ENCODE measurements around the gene GNAT3. TPM values are rescaled to one million over a fixed set of nuclear protein-coding genes. Genes with fewer than 3 reads are reported as not detected.
A peak's percentile ranks its signal among the peaks of the same experiment; 100 is the strongest.

The GNAT3 gene
- total RNA-seq, 1 donor from 2014 or later, result not detected

GRCh38 chr7:80417211-80417793 lies 94.6 kb downstream of the GNAT3 start:
- no peak for DNase-seq (ENCODE audit: low read depth)

DNA sequence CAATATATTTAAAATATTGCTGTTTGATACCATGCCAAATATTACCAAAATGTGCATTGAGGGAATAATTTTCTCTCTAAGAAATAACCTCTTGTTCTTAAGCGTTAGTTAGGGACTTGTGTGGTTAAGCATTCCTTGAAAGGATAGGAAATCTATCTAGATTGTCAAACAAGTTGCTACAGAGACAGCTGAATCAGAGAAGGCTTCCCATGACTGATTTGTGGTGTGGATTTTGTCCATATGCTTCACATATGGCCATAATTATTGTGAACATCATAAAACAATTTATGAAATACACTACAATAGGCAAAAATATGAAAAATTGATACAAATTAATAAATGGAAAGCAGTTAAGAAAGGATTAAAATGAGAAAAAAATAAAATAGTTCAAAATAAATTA lies 96.3 kb downstream of the GNAT3 start:
- DNase-seq (ENCODE audit: low read depth), result no peak

DNA sequence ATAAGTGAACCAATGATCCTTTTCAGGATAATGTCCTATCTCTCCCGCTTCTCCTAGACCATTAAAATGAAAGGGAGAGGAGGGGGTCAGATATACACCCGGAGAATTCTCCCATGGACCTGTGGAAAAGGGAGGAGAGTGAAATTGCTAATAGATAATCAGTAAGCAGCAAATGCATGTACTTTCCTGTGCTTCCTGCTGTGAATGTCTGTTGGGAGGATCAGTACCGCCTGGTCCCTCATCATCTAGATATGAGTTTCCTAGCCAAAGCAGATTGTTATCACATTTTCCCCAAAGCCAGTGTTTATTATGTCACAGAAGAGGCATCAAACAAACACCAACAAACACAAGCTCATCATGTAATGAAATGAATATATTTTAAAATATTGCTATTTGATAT lies 96.8 kb downstream of the GNAT3 start:
- no peak for DNase-seq (ENCODE audit: low read depth)

DNA sequence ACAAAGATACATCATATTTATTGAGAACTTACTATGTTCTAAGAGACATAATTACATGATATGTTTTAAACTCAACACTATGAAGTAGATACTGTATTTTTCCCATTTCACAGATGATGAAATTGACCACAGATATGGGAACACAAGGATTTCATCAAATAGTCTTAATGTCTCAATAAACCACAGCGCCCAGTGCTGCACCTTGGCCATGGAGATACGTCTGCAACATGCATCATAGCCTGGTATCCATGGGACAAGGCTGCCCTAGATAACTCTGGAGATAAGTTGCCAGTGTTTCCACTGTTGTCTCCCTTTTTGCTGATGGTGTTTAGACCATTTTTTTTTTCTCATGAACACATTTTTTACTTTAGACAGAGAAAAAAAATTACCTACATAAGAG lies 97.5 kb downstream of the GNAT3 start:
- no peak for DNase-seq (ENCODE audit: low read depth)

DNA sequence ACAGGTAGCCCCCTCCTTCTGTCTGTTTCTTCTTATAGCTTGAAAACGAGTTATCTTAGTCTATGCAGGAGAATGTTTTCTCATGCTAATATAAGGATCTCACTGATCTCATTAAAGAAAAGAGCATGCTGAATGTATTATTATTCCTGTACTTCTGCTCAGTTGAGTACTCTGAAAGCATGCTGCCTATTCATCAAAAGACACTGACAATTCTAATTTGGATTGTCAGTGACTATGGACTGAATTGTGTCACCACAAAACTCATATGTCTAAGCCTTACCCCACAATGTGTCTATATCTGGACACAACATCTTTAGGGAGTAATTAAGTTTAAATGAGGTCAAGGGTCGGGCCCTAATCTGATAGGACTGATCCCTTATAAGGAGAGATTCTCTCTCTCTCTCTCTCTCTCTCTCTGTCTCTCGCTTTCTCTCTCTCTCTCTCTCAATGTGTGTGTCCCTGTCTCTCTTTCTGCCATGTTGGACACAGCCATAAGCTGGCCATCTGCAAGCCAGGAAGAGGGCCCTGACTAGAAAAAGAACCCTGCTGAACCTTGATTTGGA lies 98.4 kb downstream of the GNAT3 start:
- DNase-seq (ENCODE audit: low read depth), result no peak

GRCh38 chr7:80412842-80413241 lies 99.0 kb downstream of the GNAT3 start:
- no peak for DNase-seq (ENCODE audit: low read depth)

GRCh38 chr7:80411621-80412020 lies 100.2 kb downstream of the GNAT3 start:
- DNase-seq (ENCODE audit: low read depth), result no peak

DNA sequence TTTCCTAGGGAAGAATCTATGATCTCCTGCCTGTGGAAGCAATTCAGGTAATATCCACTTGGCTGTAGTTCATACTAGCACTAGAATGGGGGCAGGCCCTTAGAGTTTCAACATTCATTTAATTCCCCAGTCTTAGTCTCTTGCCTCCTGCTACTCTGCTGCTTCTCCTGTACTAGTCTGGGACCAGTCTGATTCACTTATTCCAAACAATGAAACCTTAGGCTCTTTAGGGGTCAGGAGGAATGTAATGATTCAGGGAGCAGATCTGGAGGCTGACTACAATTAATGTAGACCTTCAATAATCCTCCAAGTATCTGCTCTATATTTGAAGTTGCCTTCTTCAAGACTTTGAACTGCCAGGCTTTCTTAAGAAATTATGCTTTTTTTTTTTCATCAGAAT lies 101.8 kb downstream of the GNAT3 start:
- peak; percentile 40 for DNase-seq (ENCODE audit: low read depth)

Other genes starting within 250 kb of the GNAT3 start
- gene CD36, start 126.6 kb upstream of the GNAT3 start, total RNA-seq, result 0.52 and 0.70 TPM in 2 replicates